Osteocyte (in vitro differentiated cells): ENCODE data around the gene CNOT9. TPM values are rescaled to one million over a fixed set of nuclear protein-coding genes. Genes with fewer than 3 reads are reported as not detected.

Source experiments
- DNase-seq: peaks from one replicate; pipeline ENCODE4 v3.0.0; 2021; ENCODE audit warnings: mixed read lengths; ENCODE audit not compliant: unreplicated experiment; ENCODE audit errors: extremely low spot score
- H3K27ac Mint-ChIP-seq: one replicate; pipeline ENCODE4 v1.8.0; 2021; ENCODE audit warnings: mild to moderate bottlenecking, mixed read lengths; ENCODE audit not compliant: unreplicated experiment
- H3K27me3 Mint-ChIP-seq: one replicate; pipeline ENCODE4 v1.8.0; 2021; ENCODE audit warnings: mixed read lengths; ENCODE audit not compliant: unreplicated experiment
- H3K36me3 Mint-ChIP-seq: one replicate; pipeline ENCODE4 v1.8.0; 2021; ENCODE audit warnings: mixed read lengths; ENCODE audit not compliant: unreplicated experiment
- H3K4me1 Mint-ChIP-seq: one replicate; pipeline ENCODE4 v1.8.0; 2021; ENCODE audit warnings: mixed read lengths; ENCODE audit not compliant: unreplicated experiment
- H3K4me3 Mint-ChIP-seq: one replicate; pipeline ENCODE4 v1.8.0; 2021; ENCODE audit warnings: mild to moderate bottlenecking, moderate library complexity, mixed read lengths; ENCODE audit not compliant: unreplicated experiment
- H3K9me3 Mint-ChIP-seq: one replicate; pipeline ENCODE4 v1.8.0; 2021; ENCODE audit warnings: mixed read lengths; ENCODE audit not compliant: unreplicated experiment
- total RNA-seq: library from RNA; stranded (reverse); gene quantifications from 2 replicates; pipeline ENCODE4 v1.2.1, GENCODE V29; 2021
- TF ChIP-seq, protein P1 (sequence below): fragments of 200-600 bp; sonication (generic); IDR thresholded peaks from 2 replicates; pipeline ENCODE4 v1.5.0; 2021; ENCODE audit warnings: antibody characterized with exemption, mild to moderate bottlenecking, moderate library complexity

The CNOT9 gene
- total RNA-seq, 1 donor from 2014 or later: 41.6 TPM

DNA sequence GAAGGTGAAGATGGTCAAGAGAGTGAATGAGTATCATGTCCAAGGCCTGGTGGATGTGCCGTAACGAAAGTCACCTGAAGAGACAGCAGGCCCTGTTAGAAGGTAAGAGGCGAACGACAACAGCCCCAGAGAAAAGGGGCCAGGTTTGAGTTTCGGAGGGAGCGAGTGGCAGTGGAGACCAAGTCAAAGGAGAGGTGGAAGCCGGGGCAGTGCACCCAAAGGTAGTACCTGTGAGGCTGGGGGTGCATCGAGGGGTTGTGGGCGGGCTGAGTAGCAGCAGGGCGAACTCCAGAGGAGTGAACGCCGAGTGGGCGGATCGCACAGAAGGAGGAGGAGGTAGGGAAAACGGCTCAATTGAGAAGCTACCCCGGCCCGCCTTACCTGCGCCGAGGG is 846 bp upstream of the CNOT9 start:
- H3K36me3 Mint-ChIP-seq: peaks cover 3% of the 10 kb centered on the region
- TF ChIP-seq, protein P1, sequence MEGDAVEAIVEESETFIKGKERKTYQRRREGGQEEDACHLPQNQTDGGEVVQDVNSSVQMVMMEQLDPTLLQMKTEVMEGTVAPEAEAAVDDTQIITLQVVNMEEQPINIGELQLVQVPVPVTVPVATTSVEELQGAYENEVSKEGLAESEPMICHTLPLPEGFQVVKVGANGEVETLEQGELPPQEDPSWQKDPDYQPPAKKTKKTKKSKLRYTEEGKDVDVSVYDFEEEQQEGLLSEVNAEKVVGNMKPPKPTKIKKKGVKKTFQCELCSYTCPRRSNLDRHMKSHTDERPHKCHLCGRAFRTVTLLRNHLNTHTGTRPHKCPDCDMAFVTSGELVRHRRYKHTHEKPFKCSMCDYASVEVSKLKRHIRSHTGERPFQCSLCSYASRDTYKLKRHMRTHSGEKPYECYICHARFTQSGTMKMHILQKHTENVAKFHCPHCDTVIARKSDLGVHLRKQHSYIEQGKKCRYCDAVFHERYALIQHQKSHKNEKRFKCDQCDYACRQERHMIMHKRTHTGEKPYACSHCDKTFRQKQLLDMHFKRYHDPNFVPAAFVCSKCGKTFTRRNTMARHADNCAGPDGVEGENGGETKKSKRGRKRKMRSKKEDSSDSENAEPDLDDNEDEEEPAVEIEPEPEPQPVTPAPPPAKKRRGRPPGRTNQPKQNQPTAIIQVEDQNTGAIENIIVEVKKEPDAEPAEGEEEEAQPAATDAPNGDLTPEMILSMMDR: no peak
- no peaks in the 10 kb centered on the region for H3K9me3 Mint-ChIP-seq
- H3K27me3 Mint-ChIP-seq: no peaks in the 10 kb centered on the region
- H3K4me1 Mint-ChIP-seq: peaks cover 39% of the 10 kb centered on the region
- no peak for DNase-seq
- H3K27ac Mint-ChIP-seq: peak overlapping the region; percentile 93
- peak overlapping the region; percentile 80 for H3K4me3 Mint-ChIP-seq

DNA sequence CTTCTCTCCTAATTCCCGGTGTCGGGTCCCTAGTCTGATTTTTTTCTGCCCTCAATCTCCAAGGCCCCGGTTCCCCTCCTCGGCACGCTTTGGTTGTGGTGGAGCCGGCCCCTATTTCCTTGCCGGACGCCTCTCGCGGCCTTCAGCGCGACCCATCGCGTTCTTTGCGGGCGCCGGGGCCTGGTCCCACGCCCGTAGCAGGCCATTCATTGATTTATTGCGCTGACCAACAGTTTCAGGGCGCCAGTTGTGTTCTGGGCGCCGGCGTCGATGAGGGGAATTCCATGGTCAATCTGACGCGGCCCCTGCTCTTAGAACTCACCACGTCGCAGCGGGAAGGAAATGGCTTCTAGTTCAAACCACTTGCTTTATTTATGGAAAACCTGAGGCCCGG is 396 bp downstream of the CNOT9 start:
- H3K4me3 Mint-ChIP-seq: peak overlapping the region; percentile 80
- DNase-seq: peak; percentile 84
- no peaks in the 10 kb centered on the region for H3K27me3 Mint-ChIP-seq
- peaks cover 39% of the 10 kb centered on the region for H3K4me1 Mint-ChIP-seq
- peak overlapping the region; percentile 99 for H3K27ac Mint-ChIP-seq
- TF ChIP-seq, protein P1: no peak
- peaks cover 5% of the 10 kb centered on the region for H3K36me3 Mint-ChIP-seq
- no peaks in the 10 kb centered on the region for H3K9me3 Mint-ChIP-seq

DNA sequence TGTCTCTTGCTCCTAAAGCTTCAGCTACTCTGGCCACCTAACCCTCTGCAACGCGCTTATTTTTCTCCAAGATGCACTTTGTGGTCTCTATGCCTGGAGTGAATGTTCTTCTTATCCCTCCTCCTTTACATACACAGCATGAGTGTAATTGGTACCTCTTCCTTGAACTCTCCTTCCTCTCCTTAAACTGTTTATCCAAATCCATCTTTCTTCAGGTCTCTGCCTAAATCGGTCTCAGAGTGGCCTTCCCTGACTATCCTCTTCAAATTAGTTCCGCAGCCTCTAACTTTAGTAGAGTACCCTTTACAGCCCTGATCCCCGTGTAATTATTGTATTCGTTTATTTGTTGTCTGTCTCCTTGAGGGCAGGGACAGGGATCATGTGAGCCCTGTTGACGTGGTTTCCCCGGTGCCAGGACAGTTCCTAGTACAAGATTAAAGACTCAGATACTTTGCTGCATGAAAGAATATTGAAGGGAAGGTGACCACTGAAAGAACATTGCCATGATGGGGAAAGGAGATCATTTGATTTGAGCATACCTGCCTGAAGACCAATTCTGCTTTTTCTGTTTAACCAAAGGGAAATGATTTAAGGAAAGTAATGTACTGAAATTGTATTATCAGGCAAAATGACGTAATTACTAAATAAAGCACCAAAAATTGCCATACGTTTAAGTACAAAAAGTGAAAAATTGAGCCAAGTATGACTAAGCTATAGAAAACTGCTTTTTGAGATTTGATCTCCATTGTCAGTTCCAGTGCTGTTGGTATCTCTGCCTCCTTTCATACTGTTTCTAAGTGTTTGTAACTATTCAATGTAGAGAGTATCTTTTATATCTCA is 1.2 kb downstream of the CNOT9 start:
- H3K9me3 Mint-ChIP-seq: no peaks in the 10 kb centered on the region
- TF ChIP-seq, protein P1: no peak
- DNase-seq: no peak

DNA sequence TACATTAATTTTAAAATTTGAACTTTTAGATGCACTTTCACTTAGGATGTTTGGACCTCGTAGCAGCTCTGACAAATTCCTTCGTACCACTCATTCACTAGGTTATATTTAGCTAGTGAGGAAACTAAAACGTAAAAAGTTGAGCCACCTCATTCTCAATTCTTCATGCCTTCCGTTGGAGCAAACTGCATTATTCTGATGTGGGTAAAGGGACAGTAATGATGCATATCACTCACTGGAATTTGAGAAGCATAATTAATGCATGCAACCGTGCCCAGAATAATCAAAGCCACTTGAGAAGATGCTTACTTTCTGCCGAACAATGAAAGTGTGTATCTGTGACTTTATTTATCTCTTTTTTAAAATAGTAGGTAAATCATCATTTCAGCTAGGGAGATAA is 2.2 kb downstream of the CNOT9 start:
- peaks cover 39% of the 10 kb centered on the region for H3K4me1 Mint-ChIP-seq
- DNase-seq: no peak
- peaks cover 7% of the 10 kb centered on the region for H3K36me3 Mint-ChIP-seq
- no peaks in the 10 kb centered on the region for H3K9me3 Mint-ChIP-seq
- H3K4me3 Mint-ChIP-seq: peak overlapping the region; percentile 80
- no peaks in the 10 kb centered on the region for H3K27me3 Mint-ChIP-seq
- H3K27ac Mint-ChIP-seq: peak overlapping the region; percentile 99
- TF ChIP-seq, protein P1: no peak

More for the DNA sequence above, 1.2 kb downstream of the CNOT9 start:
- Mint-ChIP-seq H3K4me3 (peak overlapping the region; percentile 80), H3K4me1 (peaks cover 39% of the 10 kb centered on the region), H3K27ac (peak overlapping the region; percentile 99), H3K27me3 (no peaks in the 10 kb centered on the region), H3K36me3 (peaks cover 7% of the 10 kb centered on the region)

DNA sequence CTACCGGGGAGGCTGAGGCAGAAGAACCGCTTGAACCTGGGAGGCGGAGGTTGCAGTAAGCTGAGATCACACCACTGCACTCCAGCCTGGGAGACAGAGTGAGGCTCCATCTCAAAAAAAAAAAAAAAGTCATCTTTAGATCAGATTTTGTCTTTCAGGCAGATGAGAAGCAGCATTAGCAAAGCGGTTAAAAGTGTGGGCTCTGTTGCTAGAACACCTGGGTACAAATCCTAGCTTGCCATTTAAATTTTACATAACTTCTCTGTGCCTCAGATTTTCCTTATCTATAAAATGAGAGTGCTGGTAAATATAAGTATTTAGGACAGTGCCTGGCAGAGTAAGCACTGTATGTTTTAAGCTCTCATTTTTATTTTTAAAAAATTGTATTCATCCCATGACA is 8.2 kb downstream of the CNOT9 start:
- no peak for DNase-seq

More for the DNA sequence above, 8.2 kb downstream of the CNOT9 start:
- no peak overlapping the region for H3K4me3 Mint-ChIP-seq
- H3K27me3 Mint-ChIP-seq: no peaks in the 10 kb centered on the region
- H3K27ac Mint-ChIP-seq: no peak overlapping the region
- H3K36me3 Mint-ChIP-seq: peaks cover 12% of the 10 kb centered on the region
- TF ChIP-seq, protein P1: no peak
- H3K9me3 Mint-ChIP-seq: no peaks in the 10 kb centered on the region
- peaks cover 5% of the 10 kb centered on the region for H3K4me1 Mint-ChIP-seq
